PFSK-1 (cell line): ENCODE results near the gene LGI2.

Experiments used
- FOXP2 ChIP-seq: optimal IDR thresholded peaks from 2 replicates; pipeline ENCODE3; 2011; ENCODE audit warnings: borderline replicate concordance, control low read depth, inconsistent platforms; ENCODE audit not compliant: insufficient read depth; ENCODE audit errors: extremely low read length, extremely low read depth
- POLR2AphosphoS5 ChIP-seq: IDR thresholded peaks from 2 replicates; pipeline ENCODE4 v1.6.1; 2012; ENCODE audit warnings: low read depth, mild to moderate bottlenecking, control low read depth, low read length, moderate library complexity
- REST ChIP-seq, 2 experiments: IDR thresholded peaks; 2 replicates each; pipeline versions ENCODE4 v1.6.1 to v1.8.0; 2011 to 2012; ENCODE audit warnings: low read depth in 2 of 2, low read length in 2 of 2, control low read depth in 1 of 2, inconsistent platforms in 1 of 2, mild to moderate bottlenecking in 1 of 2, moderate library complexity in 1 of 2; ENCODE audit not compliant: insufficient read depth in 1 of 2
- SIN3A ChIP-seq: IDR thresholded peaks from 2 replicates; pipeline ENCODE4 v1.6.1; 2012; ENCODE audit warnings: mild to moderate bottlenecking, low read length, moderate library complexity, borderline replicate concordance; ENCODE audit not compliant: insufficient read depth
- TAF1 ChIP-seq: IDR thresholded peaks from 2 replicates; pipeline ENCODE4 v1.6.1; 2012; ENCODE audit warnings: low read length, control low read depth, borderline replicate concordance; ENCODE audit not compliant: insufficient read depth

The LGI2 gene

DNA sequence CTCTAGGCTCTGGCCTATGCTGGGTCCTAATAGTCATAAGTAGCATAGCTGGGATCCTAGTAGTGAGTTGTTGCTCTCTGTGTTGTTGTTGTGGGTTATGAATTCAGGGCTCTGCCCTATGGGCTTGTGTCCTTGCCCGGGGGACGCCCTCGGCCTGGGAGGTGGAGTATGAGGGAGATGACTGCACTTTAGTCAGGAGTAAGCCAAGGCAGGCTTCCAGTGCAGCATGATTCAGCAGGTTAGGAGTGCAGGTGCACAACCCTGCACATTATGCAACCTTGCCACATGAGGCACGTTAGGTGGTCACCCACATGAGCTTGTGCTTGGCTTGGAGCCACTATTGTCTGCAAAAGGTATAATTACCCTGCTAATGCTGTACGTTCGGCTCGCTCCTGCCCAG lies 59.6 kb downstream of the LGI2 start:
- no peak for TF ChIP-seq SIN3A
- no peak for TF ChIP-seq TAF1
- no peak for TF ChIP-seq FOXP2
- TF ChIP-seq REST (IDR thresholded peaks at IDR 0.05; ENCODE audit: insufficient read depth in 1 of 2, low read depth in 2 of 2, low read length in 2 of 2): no peak
- TF ChIP-seq POLR2AphosphoS5: no peak

DNA sequence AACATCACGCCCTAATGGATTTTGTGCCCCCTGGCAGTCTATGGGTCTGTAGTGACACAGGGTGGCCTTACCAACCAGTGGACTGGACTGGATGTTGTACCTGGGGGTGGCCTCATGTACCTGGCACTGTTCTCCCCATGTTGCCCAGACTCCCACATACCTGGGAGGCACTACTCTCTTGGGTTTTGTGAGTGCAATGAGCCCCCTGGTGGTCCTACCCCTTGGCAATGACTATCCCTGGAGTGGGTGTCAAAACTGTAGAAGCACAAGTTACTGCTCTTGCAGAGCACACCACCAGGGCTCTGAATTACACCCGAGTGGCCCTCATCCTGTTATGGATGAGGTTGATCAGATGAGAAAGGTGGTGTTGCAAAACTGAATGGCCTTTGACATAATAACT lies 60.1 kb downstream of the LGI2 start:
- no peak for TF ChIP-seq FOXP2
- no peak for TF ChIP-seq TAF1

DNA sequence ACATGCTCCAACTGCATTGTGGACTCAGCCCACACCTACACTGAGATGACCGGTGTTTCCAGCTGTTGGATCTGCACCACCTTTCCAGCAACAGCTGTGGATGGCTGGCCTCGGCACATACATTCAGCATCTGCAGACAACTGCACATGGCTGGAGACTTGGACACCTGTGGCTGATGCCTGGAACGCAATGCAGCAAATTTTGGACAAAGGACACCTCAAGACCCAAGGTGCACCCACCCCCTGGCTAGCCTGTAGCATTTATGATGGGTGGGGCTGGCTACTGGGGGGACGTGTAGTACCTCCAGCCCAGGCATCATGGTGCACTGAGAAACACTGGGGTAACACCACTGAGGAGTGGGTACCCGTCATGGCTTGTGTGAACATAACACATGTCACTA lies 60.6 kb downstream of the LGI2 start:
- TF ChIP-seq TAF1: no peak
- no peak for TF ChIP-seq POLR2AphosphoS5
- no peak for TF ChIP-seq SIN3A
- TF ChIP-seq FOXP2: no peak
- no peak for TF ChIP-seq REST (IDR thresholded peaks at IDR 0.05; ENCODE audit: insufficient read depth in 1 of 2, low read depth in 2 of 2, low read length in 2 of 2)

DNA sequence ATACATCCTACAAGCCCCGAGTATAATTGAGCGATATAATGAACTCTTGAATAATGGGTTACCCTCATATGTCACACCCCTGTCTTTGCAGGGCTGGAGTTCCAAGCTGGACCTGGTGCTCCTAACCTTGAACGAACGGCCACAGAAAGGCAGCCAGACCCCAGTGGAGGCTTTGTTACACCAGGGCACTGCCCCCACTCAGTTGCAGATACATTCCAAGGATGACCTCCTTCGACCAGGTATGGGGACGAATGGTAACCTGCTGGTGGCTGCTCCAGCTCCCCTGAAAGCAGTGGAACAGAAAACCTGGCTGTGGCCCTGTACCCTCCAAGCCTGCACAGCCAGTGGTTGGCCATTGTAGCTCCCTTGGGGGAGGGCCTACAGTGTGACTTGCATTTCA lies 61.3 kb downstream of the LGI2 start:
- TF ChIP-seq TAF1 (no peak), SIN3A (no peak), POLR2AphosphoS5 (no peak), FOXP2 (no peak), REST (IDR thresholded peaks at IDR 0.05; ENCODE audit: insufficient read depth in 1 of 2, low read depth in 2 of 2, low read length in 2 of 2) (no peak)

GRCh38 chr4:24968992-24969391 lies 61.8 kb downstream of the LGI2 start:
- TF ChIP-seq TAF1 (no peak), FOXP2 (no peak), REST (IDR thresholded peaks at IDR 0.05; ENCODE audit: insufficient read depth in 1 of 2, low read depth in 2 of 2, low read length in 2 of 2) (no peak), POLR2AphosphoS5 (no peak), SIN3A (no peak)

DNA sequence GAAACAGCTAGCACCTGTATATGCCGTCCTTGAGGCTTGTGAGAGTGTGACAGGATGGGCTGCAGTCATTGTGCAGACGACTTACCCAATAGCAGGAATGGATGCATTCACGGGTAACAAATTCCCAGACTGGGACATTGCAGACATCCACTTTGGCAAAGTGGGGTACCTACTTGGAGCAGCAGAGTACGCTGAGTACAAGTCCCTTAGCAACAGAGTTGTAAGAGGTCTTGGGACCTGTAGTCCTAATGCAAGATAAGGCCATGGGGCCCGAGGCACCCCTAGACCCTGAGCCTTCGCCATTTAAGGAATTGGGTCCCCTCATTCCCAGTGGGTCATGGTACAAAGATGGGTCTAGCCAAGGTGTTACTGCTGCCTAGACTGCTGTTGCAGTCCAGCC lies 62.5 kb downstream of the LGI2 start:
- no peak for TF ChIP-seq SIN3A
- TF ChIP-seq REST (IDR thresholded peaks at IDR 0.05; ENCODE audit: insufficient read depth in 1 of 2, low read depth in 2 of 2, low read length in 2 of 2): no peak
- no peak for TF ChIP-seq TAF1
- no peak for TF ChIP-seq POLR2AphosphoS5
- no peak for TF ChIP-seq FOXP2
